Measurements from ENCODE around the gene RNASE2.
"Not testable (repeated sequence)": the region's sequence is repeated elsewhere in the genome, so short reads cannot be mapped to it uniquely, and the experiment has no call there.

The RNASE2 gene

GRCh38 chr14:20976291-20976690, 21.0 kb downstream of the RNASE2 start:
- H3K27ac ChIP-seq (ENCODE audit: low read length): no peak overlapping the region
- no peak overlapping the region for H3K9ac ChIP-seq (ENCODE audit: low read depth, low read length)
- no peaks in the 10 kb centered on the region for H4K20me1 ChIP-seq (ENCODE audit: insufficient read depth, low read length)
- no peak overlapping the region for H3K4me2 ChIP-seq (ENCODE audit: insufficient read depth, low read length)
- H3K4me3 ChIP-seq (ENCODE audit: low read depth in 1 of 2, low read length in 2 of 2): no peak overlapping the region
- H3K9me3 ChIP-seq (ENCODE audit: insufficient read depth, low read length, severe bottlenecking): no peaks in the 10 kb centered on the region
- DNase-seq: no peak
- no peaks in the 10 kb centered on the region for H3K36me3 ChIP-seq (ENCODE audit: insufficient read depth, low read length)
- ATAC-seq (ENCODE audit: insufficient read depth, low read depth): no peak
- H3K79me2 ChIP-seq (ENCODE audit: insufficient read depth, low read length): no peaks in the 10 kb centered on the region
- H3K4me1 ChIP-seq (ENCODE audit: insufficient read depth, low read length): peaks cover 5% of the 10 kb centered on the region
- no peak overlapping the region for H2AFZ ChIP-seq (ENCODE audit: low read depth, low read length)
- H3K27me3 ChIP-seq (ENCODE audit: insufficient read depth, low read length, poor library complexity): peaks cover 18% of the 10 kb centered on the region
- TF ChIP-seq EZH2 (IDR thresholded peaks at IDR 0.05; ENCODE audit: borderline replicate concordance, low read depth, low read length, severe bottlenecking): no peak
- TF ChIP-seq CTCF (IDR thresholded peaks at IDR 0.05; ENCODE audit: borderline replicate concordance, extremely low read depth, low read length, poor library complexity, severe bottlenecking): no peak

GRCh38 chr14:20978687-20979086, 23.4 kb downstream of the RNASE2 start:
- Histone ChIP-seq H3K9me3 (ENCODE audit: insufficient read depth, low read length, severe bottlenecking) (no peaks in the 10 kb centered on the region), H2AFZ (ENCODE audit: low read depth, low read length) (no peak overlapping the region), H3K36me3 (ENCODE audit: insufficient read depth, low read length) (no peaks in the 10 kb centered on the region), H3K4me2 (ENCODE audit: insufficient read depth, low read length) (no peak overlapping the region), H3K27me3 (ENCODE audit: insufficient read depth, low read length, poor library complexity) (peaks cover 11% of the 10 kb centered on the region), H3K4me1 (ENCODE audit: insufficient read depth, low read length) (no peaks in the 10 kb centered on the region), H3K27ac (ENCODE audit: low read length) (no peak overlapping the region), H3K9ac (ENCODE audit: low read depth, low read length) (no peak overlapping the region), H3K79me2 (ENCODE audit: insufficient read depth, low read length) (no peaks in the 10 kb centered on the region), H3K4me3 (ENCODE audit: low read depth in 1 of 2, low read length in 2 of 2) (no peak overlapping the region), H4K20me1 (ENCODE audit: insufficient read depth, low read length) (no peaks in the 10 kb centered on the region)
- ATAC-seq (ENCODE audit: insufficient read depth, low read depth) (no peak), DNase-seq (no peak)
- TF ChIP-seq CTCF (IDR thresholded peaks at IDR 0.05; ENCODE audit: borderline replicate concordance, extremely low read depth, low read length, poor library complexity, severe bottlenecking) (no peak), EZH2 (IDR thresholded peaks at IDR 0.05; ENCODE audit: borderline replicate concordance, low read depth, low read length, severe bottlenecking) (no peak)

GRCh38 chr14:20980906-20981305, 25.6 kb downstream of the RNASE2 start:
- no peak for DNase-seq
- Histone ChIP-seq H4K20me1 (ENCODE audit: insufficient read depth, low read length) (no peaks in the 10 kb centered on the region), H2AFZ (ENCODE audit: low read depth, low read length) (no peak overlapping the region), H3K79me2 (ENCODE audit: insufficient read depth, low read length) (no peaks in the 10 kb centered on the region), H3K9ac (ENCODE audit: low read depth, low read length) (no peak overlapping the region), H3K27me3 (ENCODE audit: insufficient read depth, low read length, poor library complexity) (peaks cover 11% of the 10 kb centered on the region), H3K36me3 (ENCODE audit: insufficient read depth, low read length) (no peaks in the 10 kb centered on the region), H3K9me3 (ENCODE audit: insufficient read depth, low read length, severe bottlenecking) (no peaks in the 10 kb centered on the region), H3K4me2 (ENCODE audit: insufficient read depth, low read length) (no peak overlapping the region), H3K4me3 (ENCODE audit: low read depth in 1 of 2, low read length in 2 of 2) (no peak overlapping the region), H3K27ac (ENCODE audit: low read length) (no peak overlapping the region), H3K4me1 (ENCODE audit: insufficient read depth, low read length) (no peaks in the 10 kb centered on the region)
- TF ChIP-seq EZH2 (IDR thresholded peaks at IDR 0.05; ENCODE audit: borderline replicate concordance, low read depth, low read length, severe bottlenecking): no peak
- ATAC-seq (ENCODE audit: insufficient read depth, low read depth): no peak

- Histone ChIP-seq H3K9ac (ENCODE audit: low read depth, low read length) (no peak overlapping the region), H4K20me1 (ENCODE audit: insufficient read depth, low read length) (no peaks in the 10 kb centered on the region), H3K4me1 (ENCODE audit: insufficient read depth, low read length) (no peaks in the 10 kb centered on the region), H3K36me3 (ENCODE audit: insufficient read depth, low read length) (no peaks in the 10 kb centered on the region), H3K4me3 (ENCODE audit: low read depth in 1 of 2, low read length in 2 of 2) (no peak overlapping the region), H3K9me3 (ENCODE audit: insufficient read depth, low read length, severe bottlenecking) (no peaks in the 10 kb centered on the region), H2AFZ (ENCODE audit: low read depth, low read length) (no peak overlapping the region), H3K79me2 (ENCODE audit: insufficient read depth, low read length) (no peaks in the 10 kb centered on the region), H3K27ac (ENCODE audit: low read length) (no peak overlapping the region), H3K27me3 (ENCODE audit: insufficient read depth, low read length, poor library complexity) (peaks cover 7% of the 10 kb centered on the region), H3K4me2 (ENCODE audit: insufficient read depth, low read length) (no peak overlapping the region)
- no peak for TF ChIP-seq CTCF (IDR thresholded peaks at IDR 0.05; ENCODE audit: borderline replicate concordance, extremely low read depth, low read length, poor library complexity, severe bottlenecking)
- DNase-seq (no peak), ATAC-seq (ENCODE audit: insufficient read depth, low read depth) (no peak)
Measured at GRCh38 chr14:20982646-20983369, 27.5 kb downstream of the RNASE2 start.

- not testable (repeated sequence) for H3K9ac ChIP-seq (ENCODE audit: low read depth, low read length); H3K4me3 ChIP-seq (ENCODE audit: low read depth in 1 of 2, low read length in 2 of 2); H3K4me2 ChIP-seq (ENCODE audit: insufficient read depth, low read length); H3K36me3 ChIP-seq (ENCODE audit: insufficient read depth, low read length); ATAC-seq (ENCODE audit: insufficient read depth, low read depth); H3K27ac ChIP-seq (ENCODE audit: low read length); H3K9me3 ChIP-seq (ENCODE audit: insufficient read depth, low read length, severe bottlenecking); H4K20me1 ChIP-seq (ENCODE audit: insufficient read depth, low read length); DNase-seq; H3K27me3 ChIP-seq (ENCODE audit: insufficient read depth, low read length, poor library complexity); H2AFZ ChIP-seq (ENCODE audit: low read depth, low read length)
- peaks cover 15% of the 10 kb centered on the region for H3K79me2 ChIP-seq (ENCODE audit: insufficient read depth, low read length)
- peaks cover 14% of the 10 kb centered on the region for H3K4me1 ChIP-seq (ENCODE audit: insufficient read depth, low read length)
Measured at GRCh38 chr14:20985650-20986049, 30.4 kb downstream of the RNASE2 start.
